NOMO-1 treated with DMSO at 0.1 percent for 48 hours (cell line): Measurements from ENCODE around the gene KLF7.
"Not testable (repeated sequence)": the region's sequence is repeated elsewhere in the genome, so short reads cannot be mapped to it uniquely, and the experiment has no call there.

Experiments used
- DNase-seq: peaks from one replicate; lab custom pipeline; 2025; ENCODE audit not compliant: unreplicated experiment; lab: John Stamatoyannopoulos, UW

KLF7 gene

DNA sequence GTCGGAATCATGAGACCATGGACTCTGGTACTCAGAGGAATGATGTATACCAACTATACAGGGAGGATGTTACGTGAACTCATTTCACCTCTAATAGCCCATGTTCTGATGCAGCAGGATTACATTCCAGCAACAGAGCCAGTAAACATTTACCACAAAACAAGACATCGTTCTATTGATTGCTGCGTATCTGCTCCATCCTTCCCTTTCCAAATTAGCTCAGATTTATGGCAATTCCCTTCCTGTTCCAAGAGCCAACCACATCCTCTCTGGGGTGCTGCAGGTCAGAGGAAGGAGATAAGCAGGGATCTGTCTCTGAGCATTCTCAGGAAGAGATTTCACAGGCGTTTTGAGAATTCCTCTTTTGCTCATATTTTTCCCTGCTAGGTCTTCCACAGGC lies 98.3 kb downstream of the KLF7 start:
- DNase-seq = no peak

DNA sequence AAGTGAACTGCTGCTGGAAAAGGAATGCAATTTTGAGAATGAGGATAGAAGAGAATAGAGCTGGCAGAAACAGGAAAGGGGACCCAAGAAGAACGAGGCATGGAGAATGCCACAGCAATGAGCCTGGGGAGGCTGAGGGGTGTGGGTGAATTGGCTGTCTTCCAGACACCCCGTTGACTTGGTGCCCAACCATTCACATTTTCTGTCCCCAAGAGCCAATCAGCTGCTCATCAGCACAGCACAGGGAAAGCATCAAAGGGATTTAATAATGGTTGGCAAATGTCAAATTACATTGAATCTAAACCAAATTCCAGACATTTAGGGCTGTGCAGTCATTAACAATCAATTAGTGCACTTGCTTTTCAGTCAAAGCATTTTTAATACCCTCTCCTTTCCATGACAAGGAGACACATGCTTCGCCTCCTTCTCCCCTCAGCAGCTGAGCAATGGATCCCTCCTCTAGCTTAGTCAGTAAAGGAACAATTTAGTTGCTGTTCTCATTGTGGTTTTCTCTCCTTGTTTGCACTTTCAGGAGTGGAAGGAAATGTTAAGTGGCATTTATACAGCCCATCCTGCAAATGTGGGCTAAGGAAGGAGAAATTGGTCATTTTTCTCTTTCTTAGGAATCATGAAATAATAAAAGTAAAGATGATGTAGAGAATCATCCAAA lies 98.8 kb downstream of the KLF7 start:
- no peak for DNase-seq

DNA sequence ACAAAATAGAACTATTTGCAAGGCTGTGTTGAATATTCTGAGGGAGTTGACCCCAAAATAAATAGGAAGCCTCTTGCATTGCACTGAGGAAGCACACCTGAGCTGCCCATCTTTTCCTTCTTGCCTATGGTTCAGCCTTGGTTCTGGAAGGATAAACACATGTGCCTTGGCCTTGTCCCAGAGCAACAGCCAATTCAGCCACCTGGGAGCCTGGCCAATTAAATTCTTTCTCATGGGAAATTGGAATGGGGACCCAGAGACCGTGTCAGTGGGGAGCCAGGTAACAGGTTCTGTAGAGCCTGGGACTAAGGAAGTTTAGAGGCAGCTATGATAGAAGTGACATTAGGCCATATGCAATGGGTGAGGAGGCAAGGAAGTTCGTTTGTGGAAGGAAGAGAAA lies 99.6 kb downstream of the KLF7 start:
- no peak for DNase-seq

DNA sequence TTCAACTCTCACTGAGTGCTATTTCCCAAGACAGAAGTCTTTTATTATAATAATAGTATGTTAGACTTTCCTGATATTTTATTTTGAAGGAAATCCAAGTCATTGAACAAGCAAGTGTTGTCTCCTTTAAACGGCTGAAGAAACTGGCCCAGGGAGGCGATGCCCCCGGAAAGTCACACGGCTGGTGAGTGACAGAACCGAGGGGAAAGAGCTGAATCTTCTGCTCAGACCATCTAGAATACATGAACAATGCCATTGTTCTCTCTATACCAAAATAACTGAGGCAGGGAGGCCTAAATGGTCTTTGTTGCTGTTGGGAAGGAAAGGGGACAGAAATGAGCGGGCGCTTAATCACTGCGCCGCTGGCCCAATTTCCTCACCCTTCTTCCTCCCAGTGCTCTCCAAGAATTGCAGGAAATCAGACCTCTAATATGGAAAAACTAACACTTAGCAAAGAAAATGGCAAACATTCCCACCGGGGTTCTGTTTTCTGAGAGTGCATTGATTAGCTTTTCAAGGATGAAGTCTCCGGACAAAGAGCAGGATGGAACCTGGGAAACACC lies 101.5 kb downstream of the KLF7 start:
- DNase-seq = no peak

DNA sequence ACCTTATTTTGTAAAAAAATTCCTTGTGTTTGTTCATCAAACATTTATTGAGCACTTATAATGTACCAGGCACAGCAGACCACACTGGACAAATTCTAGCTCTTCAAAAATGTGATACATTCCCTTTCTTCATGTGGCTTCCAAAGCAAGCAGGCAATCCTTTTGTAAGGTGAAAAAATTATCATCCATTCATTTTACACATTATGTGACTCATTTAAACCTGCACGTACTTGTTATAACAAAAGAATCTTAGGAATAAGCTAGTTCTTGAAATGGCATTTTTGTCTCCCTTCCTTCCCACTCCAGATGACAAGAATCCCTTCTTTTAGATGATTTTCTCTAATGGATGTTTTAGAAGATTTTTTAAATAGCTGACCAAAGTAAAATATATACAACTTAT lies 104.6 kb downstream of the KLF7 start:
- no peak for DNase-seq

DNA sequence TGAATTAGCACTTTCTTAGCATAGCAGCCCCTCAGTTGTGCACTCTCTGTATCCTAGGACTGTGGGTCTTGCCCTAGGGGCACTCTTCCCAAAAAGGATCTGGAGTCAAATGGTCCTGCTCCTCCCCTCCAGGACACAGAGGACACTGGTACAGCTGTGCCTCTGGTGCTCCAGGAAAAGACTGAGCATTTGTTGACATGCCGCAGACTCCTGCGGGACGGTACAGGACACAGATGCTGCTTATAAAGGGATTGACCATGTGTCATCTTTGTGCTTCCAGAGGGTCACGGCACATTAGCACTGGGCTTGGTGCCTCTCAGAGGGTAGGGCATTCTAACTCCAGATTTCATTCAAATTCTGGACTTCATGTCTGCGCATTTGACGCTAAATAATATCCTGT lies 110.5 kb downstream of the KLF7 start:
- DNase-seq = no peak

DNA sequence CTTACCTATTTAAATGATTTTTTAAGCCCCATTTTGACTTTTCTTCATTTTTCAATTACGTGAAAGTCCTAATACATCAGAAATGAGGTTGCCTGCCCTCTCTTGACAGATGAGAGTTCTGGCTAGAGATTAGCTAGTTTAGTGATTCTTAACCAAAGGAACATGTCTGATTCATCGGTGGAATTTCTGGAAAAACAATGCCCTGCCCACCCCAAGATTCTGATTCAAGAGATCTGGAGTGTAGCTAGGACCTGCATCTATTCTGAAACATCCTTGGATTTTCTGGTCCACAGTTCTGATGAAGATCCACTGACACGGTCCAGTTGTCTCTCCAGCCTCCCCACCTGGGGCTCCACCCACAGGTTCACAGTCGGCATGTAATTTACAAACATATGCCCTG lies 111.2 kb downstream of the KLF7 start:
- no peak for DNase-seq

DNA sequence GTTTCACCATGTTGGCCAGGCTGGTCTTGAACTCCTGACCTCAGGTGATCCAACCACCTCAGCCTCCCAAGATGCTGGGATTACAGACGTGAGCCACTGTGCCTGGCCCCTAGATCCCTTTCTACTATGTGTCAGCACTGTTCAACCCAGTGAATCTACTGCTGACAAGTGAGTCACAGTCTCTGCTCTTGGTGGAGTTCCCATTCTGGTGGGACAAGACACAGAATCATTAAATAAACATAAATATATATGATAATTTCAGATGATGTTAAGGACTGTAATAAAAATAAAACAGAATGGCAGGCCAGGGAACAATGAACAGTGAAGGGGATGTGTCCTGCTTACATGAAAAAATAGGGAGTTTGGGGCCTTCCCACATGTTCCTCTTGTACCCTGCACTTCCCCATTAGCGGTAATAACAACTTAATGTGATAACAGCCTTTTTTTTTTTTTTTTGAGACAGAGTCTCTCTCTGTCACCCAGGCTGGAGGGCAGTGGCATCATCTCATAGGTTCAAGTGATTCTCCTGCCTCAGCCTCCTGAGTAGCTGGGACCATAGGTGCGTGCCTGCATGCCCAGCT lies 114.3 kb downstream of the KLF7 start:
- DNase-seq = no peak

DNA sequence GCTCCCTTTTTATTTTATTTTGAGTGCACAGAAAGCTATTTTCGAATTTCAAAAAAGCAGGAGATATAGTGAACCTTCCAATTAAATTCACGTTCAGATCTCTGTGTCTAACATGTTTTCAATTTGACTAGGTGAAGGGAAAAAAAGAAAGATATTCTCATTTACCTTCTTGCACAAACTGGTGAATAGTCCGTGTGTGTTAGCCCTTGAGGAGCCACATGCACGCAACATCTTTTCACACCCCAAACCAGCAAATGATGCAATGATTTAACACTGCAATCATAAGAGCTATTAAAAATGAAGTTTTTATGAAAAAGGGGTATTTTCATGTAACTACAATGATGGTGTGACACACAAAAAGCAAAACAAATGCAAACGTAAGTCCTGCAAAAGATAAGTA lies 116.6 kb downstream of the KLF7 start:
- no peak for DNase-seq

DNA sequence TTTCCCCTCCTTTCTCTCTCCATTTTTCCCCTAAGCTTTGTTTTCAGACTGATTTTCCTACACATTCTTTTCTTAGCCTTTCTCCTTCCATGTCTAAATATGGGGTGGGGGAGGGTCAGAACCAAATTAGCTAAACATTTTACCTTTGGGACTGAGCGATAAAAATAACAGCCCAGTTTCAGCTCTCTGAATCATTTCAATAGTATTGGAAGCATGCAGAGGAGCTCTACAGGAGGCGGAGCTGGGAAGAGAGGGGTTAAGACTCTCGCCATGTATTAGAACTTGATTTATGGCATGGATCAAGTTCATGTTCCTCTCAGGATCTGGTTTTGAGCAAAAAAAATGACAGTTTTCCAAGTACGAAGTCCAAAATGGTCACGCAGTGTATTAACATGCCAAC lies 117.3 kb downstream of the KLF7 start:
- DNase-seq = no peak

DNA sequence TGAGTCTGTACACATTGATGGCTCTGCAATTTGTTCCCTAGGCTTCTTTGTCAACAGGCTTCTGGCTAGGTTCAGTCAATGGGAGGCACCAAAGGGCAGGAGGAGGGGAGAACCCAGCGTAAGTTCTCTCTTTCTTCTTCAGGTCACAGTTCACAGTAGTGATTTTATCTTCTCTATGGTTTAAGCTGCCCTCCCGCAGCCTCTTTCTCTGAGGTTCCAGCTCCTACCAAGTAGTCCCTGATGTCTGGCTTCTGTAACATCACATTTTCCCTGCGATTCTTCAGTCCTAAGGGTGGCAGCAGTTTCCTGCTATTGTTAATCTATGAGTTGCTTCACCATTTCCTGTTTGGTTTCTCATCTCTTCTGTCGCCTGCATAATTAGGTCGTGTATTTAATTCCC lies 119.0 kb downstream of the KLF7 start:
- DNase-seq = peak; percentile 87

DNA sequence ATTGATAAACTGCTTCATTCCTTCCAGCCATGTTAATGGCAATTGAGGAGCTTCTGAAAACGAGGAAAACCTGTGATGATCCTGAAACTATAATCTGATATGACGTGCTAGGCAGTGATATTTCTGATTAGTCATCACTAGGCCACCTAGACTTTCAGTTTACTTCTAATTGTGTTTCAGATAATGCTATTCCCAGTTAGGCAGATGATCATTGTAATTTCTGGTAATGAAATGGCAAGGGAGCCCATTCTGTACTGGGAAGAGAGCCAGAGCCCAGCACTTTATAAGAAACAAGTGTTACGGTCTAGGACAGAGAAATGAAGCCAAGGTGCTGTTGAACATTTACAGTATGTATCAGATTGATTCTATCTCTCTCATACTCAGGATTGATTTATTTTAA lies 120.2 kb downstream of the KLF7 start:
- DNase-seq = no peak

DNA sequence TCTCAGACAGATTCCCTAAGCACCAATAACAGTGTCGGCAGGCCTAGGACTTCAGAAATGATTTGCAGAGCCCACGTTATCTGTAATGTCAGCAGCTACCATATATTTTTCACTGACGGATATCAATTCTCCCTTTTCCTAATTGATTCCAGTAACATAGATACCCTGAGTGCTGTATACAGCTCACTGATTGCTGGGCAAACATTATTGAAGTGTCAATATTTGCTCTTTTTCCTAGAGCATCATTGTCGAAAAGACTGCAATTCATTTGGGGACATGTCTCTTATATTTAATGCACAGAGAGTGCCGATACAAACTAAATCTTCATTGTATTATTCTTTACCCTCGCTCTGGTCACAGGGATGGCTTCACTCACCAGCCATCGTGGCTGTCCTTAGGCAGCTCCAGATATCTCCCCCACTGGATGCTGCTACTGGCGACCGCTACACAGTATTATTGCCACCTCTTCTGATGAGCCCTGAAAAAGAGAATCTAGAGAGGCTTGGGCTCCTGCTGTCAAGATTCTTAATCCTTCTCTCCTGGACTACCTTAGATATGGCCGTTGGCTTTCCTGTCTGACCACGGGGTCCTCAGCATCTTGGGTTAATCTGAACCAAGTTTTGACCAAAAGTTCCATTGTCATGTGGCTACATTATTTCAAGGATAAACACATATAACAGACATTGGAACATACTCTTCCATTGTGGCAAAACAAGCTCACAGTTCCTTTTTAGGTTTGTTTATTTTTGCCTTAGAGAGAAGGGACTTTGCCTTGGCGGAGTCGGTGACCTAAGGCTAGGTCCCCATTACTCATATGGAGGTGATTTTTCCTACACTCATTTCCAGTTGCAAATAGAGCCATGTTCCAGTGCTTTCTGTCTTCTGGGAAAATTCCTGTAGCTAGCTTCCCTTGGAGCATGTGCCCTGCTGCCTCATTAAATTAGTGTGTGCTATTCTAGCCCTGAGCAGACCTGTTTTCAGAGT lies 121.1 kb downstream of the KLF7 start:
- no peak for DNase-seq

DNA sequence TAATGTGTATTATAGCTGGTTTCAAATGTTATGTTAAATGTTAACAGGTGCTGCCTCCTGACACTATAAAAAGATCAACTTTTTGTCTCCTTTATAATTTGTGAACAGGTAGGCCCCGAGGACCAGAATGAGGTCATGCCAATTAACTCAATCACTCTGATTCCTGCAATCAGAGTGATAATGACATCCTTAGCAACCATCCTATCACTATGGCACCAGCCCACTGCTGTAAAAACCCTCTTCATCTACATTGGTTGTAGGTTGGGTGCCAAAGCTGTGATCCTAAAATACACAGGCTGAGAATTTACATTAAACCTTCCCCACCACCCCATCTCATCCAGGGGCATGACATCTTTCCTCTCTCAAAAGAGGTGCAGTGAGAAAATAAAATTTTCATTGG lies 122.9 kb downstream of the KLF7 start:
- DNase-seq = no peak

DNA sequence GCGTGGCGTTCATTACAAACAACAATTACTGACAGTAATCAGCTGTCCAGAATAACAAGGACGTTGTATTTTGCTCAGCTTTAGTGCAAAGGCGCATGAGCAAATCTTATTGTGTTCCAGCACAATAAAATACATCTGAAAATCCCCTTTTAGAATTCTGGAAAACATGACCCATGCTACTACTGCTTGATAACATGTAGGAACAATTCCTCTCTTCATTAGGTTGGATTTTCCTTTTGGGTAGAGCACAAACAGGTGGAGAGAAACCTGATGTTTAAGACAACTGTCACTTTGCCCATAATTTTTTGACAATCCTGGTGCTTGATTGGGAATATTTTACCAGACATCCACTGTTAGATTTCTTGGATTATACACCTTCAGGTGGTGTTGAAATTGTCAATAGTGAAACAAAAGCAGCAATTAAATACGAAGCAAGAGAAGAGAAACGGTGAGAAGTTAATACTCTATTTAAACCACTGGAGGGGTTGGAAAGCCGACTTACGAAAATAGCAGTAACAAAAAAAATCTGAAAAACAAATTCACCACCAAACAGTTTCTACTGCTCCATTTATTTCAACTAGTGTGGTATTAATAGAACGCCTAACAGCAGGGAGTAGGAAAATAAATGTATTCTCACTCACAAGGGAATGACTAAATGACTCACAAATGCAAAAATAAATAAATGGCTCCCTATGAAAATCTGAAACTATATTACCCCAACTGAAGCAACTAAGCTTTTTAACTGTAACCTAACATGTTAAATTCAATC lies 123.8 kb downstream of the KLF7 start:
- DNase-seq = no peak

DNA sequence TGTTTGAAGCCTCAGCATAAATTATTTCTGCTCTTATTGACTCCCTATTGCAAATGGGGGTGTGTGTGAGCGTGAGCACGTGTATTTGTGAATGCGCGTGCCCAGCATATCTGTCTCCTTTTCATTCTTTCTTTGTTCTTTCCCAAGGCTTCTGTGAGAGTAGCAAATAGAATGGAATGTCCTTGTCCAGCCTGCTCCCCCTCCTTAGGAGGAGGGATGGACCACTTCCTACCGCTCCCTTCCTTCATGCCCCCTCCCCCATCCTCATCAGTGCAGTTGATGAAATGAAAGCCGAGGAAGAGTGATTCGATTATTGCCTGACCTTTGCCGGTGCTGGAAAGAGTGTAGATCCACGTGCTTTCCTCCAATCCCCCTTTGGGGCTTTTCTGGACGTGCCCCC lies 124.5 kb downstream of the KLF7 start:
- DNase-seq = no peak

DNA sequence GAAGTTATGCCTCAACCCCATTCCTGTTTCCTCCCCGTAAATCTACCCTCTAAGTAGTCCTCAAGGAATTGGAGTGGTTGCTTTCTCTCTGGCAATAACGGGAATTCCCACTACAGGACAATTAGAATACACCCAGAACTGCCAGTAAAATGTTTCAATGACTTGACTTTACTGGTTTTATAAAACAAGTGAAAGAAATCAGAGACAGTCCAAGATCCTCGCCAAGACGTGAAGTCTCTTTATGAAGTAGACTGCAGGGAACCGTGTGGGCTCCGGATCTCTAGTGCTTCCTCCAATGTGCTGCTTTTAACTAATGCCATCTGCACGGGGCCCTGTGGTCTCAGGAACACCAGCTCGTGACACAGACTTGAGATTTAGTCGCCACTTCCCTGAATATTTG lies 125.1 kb downstream of the KLF7 start:
- no peak for DNase-seq

DNA sequence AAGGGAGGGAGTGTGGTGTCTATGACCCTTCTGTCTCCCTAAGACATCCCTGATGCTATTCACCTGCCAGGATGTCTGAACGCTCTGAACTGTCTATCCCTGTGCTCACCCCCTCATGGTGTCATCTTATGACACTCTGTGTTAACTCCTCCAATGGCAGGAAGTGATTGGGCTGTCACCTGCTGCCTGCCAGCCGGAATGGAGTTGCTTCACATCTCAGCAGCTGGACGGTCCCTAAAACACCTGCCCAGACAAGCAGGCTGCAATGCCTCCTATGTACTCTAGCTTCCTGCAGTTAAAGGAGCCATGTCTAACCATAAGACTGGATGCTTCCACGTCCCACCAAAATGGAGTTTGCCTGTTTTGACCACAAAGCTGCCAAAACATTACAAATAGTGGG lies 126.5 kb downstream of the KLF7 start:
- no peak for DNase-seq

DNA sequence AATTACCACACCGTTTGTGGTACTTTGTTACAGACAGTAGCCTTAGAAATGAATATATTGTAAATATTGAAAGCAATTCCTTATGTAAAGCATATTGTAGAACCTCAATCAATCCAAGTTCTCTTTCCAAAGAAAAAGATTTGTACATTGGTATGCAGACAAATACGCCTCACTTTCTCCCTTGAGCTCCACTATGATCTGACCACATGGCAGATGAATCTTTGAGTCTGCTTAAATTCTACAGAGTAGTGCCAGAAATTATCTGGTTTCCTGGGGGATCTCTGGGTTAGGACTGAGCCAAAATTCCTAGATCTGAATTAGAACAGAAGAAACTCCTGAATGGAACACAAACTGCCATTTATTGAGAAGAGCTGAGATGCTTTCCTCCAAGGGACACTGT lies 127.4 kb downstream of the KLF7 start:
- DNase-seq = no peak

DNA sequence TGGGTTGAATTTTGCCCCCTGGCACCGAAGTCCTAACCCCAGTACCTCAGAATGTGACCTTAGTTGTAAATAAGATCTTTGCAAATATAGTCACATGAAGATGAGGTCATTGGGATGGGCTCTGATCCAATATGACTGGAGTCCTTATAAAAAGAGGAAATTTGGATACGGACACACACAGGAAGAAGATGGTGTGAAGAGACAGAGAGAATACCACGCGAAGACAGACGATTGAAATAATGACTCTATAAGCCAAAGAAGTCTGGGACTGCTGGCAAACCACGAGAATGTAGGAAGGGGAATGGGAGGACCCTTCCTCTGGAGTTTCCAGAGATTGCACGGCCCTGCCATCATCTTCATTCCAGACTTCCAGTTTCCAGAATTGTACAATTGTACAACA lies 127.9 kb downstream of the KLF7 start:
- no peak for DNase-seq

DNA sequence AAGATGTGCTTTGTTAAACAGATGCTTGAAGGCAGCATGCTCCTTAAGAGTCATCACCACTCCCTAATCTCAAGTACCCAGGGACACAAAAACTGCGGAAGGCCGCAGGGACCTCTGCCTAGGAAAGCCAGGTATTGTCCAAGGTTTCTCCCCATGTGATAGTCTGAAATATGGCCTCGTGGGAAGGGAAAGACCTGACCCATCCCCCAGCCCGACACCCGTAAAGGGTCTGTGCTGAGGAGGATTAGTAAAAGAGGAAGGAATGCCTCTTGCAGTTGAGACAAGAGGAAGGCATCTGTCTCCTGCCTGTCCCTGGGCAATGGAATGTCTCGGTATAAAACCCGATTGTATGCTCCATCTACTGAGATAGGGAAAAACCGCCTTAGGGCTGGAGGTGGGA lies 128.7 kb downstream of the KLF7 start:
- not testable (repeated sequence) for DNase-seq
